Fibroblast of upper back skin (primary cell): ENCODE measurements around the gene P2RX1.
"Not testable (repeated sequence)": the region's sequence is repeated elsewhere in the genome, so short reads cannot be mapped to it uniquely, and the experiment has no call there.

ENCODE experiments used
- DNase-seq: peaks from one replicate; pipeline ENCODE4 v3.0.0-alpha.2; 2013

P2RX1 gene

DNA sequence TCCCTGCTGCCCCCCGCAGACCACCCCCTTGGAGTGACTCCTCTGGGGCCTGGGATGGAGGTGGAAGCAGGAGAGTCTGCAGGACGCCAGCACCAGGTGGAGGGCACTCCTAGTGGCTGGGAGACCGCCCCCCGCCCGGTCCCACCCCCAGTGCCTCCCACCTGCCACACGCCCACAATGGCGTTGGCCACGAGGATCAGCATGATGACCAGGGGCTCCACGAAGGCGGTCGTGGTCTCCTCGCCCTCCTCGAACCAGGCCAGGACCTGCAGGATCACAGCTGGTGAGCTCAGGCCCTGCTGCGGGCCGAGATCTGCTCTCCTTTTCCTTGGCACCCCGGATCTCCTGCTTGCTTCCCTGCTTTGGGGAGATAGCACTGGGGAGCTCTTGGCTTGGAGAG is 35.2 kb upstream of the P2RX1 start:
- no peak for DNase-seq

GRCh38 chr17:3951003-3951402 is 34.7 kb upstream of the P2RX1 start:
- DNase-seq: no peak

DNA sequence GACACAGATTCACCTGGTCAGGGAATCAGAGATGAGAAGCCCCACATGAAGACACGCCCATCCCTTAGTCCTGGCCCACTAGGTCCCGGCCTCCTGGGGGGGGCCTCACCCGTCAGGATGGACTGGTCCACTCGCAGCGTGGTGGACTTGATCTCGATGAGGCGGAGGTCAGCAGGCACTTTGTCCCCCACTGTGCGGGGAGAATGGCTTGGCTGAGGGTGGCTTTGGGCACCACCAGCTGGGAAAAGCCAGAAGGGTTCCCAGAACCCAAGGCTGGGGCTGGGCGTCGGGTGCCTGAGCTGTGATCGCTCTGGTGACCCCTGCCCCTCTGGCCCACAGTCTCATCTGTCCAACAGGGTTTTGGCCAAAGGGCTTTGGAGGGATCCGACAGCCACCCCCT is 34.3 kb upstream of the P2RX1 start:
- no peak for DNase-seq

- DNase-seq: no peak
Measured at GRCh38 chr17:3949418-3949817, 33.2 kb upstream of the P2RX1 start.

GRCh38 chr17:3948551-3948950 is 32.3 kb upstream of the P2RX1 start:
- DNase-seq: not testable (repeated sequence)

DNA sequence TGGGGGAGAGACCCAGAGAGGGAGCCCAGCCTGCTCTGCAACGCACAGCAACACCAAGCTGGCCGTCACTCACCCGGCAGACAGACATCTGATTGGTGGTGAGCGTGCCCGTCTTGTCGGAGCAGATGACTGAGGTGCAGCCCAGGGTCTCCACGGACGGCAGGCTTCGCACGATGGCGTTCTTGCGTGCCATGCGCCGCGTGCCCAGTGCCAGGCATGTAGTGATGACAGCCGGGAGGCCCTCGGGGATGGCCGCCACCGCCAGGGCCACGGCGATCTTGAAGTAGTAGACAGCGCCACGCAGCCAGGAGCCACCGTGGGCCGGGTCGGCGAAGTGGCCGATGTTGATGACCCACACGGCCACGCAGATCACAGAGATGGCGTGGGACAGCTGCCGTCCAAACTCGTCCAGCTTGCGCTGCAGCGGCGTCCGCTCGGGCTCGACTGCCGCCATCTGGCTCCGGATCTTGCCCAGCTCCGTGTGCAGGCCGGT is 31.1 kb upstream of the P2RX1 start:
- no peak for DNase-seq

DNA sequence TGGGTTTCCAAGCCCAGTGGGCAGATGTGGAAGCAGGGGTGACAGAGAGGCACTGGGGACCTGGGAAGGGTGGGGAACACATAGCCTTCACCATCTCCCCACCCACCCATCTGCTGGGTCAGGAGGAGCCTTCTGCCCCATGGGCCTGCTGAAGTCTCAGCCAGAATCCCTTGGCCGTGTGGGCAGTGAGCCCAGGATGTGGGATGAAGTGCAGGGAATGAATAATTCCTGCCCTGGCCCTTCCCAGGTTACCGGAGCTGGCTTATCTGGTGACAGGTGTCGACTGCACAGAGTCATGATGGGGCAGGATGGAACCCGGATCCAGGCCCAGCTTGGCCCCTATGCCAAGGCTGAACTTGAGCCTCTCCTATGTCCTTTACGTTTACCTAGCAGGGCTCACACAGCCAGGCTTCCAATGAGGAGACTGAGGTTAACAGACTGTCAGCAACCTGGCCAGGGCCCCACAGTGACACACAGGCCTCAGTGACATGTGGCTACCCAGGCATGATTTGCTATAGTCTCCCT is 30.5 kb upstream of the P2RX1 start:
- DNase-seq: no peak

- peak; percentile 77 for DNase-seq
Measured at GRCh38 chr17:3944485-3945388, 28.5 kb upstream of the P2RX1 start.

DNA sequence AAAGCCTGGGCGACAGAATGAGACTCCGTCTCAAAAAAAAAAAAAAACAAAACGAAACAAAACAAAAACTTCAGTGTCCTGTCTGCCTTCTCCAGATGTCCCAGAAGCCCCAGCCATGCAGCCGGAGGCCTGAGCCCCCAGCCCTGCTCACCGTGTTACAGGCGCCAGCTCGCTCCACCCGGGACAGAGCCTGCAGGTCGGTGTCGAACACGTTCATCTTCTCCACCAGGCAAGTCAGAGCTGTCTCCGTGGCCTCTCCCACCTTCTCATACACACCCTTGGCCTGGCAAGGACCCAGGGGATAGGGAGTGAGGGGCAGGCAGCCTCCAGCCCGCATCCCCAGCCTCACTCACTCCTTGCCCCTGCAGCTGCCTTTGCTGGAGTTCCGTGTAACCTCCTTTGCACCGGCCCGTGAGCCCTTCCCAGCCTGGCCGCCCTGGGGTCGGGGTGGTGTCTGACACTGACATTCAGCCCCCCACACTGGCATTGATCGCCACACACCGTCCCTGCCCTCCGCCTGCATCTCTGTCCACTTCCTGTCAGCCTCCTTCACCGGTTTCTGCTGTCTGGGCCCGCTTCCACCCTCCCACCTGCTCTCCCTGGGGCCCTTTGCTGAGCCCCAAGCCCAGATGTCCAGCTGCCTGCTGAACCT is 27.1 kb upstream of the P2RX1 start:
- DNase-seq: no peak

- DNase-seq: no peak
Measured at GRCh38 chr17:3940965-3941698, 24.9 kb upstream of the P2RX1 start.

DNA sequence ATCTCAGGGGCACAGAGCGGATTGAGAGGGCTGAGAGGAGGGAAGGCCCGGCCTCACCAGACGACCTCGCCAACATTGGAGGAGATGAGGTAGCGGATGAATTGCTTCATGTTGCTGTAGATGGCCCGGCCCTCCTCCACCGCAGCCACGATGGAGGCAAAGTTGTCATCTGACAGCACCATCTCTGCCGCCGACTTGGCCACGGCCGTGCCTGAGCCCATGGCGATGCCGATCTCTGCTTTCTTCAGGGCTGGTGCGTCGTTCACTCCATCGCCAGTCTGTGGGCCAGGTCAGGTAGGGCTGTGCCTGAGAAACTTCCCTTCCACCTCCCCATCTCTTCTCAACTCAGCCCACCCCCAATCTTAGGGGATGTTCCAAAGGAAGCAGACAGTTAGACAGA is 21.1 kb upstream of the P2RX1 start:
- no peak for DNase-seq

DNA sequence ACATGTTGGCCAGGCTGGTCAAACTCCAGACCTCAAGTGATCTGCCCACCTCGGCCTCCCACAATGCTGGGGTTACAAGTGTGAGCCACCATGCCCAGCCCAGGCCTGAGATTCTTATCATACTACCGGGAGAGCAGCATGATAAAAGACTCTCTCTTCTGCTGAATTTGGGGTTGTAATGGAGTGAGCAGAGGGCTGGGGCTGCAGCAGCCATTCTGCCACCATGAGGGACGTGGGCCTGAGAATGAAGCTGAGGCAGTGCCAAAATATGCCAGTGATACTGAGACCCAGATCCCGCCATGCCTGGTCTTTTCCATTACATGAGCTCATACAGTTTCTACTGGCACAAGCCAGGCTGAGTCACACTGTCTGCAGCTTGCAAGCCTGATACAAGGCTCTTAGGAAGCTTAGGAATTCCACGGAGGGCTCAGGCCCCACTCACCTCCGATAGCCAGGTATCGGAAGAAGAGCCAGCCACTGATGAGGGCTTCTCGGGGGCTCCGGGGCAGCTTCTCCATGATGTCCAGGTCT is 19.6 kb upstream of the P2RX1 start:
- peak; percentile 47 for DNase-seq

DNA sequence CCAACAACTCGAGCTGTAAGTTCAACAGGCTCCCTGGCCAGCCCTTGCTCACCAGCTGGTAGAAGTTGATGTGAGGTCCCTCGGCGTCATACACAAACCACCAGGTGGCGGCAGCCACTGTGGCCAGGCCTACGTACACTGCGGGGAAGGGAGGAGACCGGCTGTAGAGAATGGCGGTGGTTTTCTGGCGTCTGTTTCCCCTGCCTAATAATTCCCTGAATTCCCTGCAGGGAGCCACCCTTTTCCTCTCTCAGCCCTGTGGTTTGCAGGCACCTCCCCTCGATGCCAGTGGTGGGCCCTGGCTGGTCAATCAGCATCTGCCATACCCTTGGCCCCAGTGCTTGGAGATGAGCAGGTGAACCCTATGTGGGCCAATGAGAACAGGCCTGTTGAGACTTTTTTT is 18.9 kb upstream of the P2RX1 start:
- peak; percentile 71 for DNase-seq

- DNase-seq: no peak
Measured at GRCh38 chr17:3929764-3930163, 13.5 kb upstream of the P2RX1 start.

DNA sequence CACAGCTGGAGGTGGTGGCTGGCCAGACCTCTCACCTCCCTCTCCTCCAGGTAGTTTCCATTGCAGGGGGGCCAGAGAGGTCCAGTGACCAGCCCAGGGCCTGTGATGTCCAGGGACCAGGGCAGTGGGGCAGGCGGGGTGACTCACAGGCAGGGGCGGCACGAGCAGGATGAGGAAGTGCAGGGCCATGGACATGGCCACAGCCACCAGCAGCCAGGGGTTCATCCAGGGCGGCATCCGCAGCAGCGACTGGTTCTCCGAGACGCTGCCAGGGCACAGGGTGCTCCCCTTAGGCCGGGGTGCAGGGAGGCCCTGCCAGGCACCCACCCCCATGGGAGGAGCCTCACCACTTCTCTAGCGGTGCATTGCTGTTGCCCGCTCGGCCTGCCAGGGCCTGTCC is 12.9 kb upstream of the P2RX1 start:
- no peak for DNase-seq

DNA sequence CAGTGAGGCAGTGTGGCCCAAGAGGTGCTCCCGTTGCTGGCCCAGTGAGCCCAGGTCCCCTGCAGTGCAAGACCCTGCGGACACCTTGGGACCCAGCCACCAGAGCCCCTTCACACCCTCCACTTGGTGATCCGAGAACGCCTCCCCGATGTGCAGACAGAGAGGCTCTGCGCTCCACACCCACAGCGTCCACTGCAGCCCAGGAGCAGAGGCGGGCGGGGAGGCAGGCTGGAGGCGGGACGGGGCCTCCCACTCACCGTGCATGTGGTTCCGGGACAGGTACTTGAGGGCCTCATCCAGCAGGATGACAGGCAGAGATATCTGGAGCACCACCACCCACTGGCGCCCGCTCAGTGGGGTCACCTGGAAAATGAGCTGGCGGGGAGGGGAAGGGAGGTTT is 12.1 kb upstream of the P2RX1 start:
- no peak for DNase-seq

- no peak for DNase-seq
Measured at GRCh38 chr17:3927628-3928340, 11.5 kb upstream of the P2RX1 start.

DNA sequence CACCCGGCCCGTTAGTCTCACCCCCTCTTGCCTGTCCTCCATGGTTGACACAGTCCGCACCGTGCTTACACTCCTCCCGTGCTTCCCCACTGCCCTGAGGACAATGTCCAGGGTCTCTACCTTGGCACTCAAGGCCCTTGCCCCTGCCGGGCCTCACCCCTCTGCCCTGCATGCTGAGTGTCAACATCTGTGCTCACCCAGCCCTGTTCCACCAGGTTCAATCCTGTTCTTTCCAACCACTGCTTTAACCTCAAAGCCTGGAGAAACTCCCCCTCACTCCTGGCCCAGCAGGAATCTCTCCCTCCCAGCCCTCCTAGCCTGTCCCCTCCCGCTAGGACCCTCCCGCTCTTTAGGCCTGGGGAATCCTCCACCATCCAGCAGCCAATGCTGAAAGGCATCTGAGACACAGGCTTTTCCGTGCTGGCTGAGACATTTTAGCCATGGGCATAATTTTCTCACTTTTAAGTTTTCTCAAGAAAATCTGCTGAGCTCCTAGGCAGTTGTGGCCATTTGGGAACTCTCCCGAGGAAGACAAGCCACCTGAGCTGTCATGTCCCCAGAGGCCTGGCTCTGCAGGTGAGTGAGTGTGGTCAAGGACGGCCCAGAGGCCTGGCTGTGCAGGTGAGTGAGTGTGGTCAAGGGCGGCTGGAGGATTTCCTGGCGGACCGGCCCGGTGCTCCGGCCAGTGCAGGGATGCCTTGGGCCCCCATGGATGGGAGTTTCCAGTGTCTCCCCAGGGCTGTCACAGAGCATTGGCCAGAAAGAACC is 10.8 kb upstream of the P2RX1 start:
- no peak for DNase-seq

- no peak for DNase-seq
Measured at GRCh38 chr17:3925684-3926485, 9.6 kb upstream of the P2RX1 start.

- DNase-seq: no peak
Measured at GRCh38 chr17:3924512-3925350, 8.5 kb upstream of the P2RX1 start.
